IMR-90 (cell line): ENCODE measurements around the gene ZEB2. TPM values are rescaled to one million over a fixed set of nuclear protein-coding genes. Genes with fewer than 3 reads are reported as not detected.

ENCODE experiments used
- ATAC-seq: fragments of 200-7000 bp; cut with Tn5 transposase; 2 replicates; pipeline ENCODE4 v1.9.1; 2020; ENCODE audit warnings: low read depth, mild to moderate bottlenecking, moderate library complexity
- BruUV-seq: library from RNA; stranded (reverse); fragments of 400-500 nt; replicated peaks from 2 replicates; lab custom pipeline; 2021; lab: Mats Ljungman, UMichigan
- CTCF ChIA-PET: fragments of 300-600 bp; formaldehyde crosslinking; extraction: SDS; loops from one replicate; lab custom pipeline; 2021; ENCODE audit warnings: antibody characterized with exemption; lab: Yijun Ruan, JAX
- POLR2A ChIA-PET: fragments of 300-600 bp; sonication (Branson Sonifier 250); formaldehyde crosslinking; loops from one replicate; lab custom pipeline; 2022; ENCODE audit warnings: antibody characterized with exemption; ENCODE audit not compliant: unreplicated experiment; lab: Charles Lee
- DNase-seq: peaks from one replicate; pipeline ENCODE4 v3.0.0; 2013
- H2AFZ ChIP-seq: replicated peaks from 2 replicates; pipeline ENCODE3; 2013; ENCODE audit warnings: low read length, mild to moderate bottlenecking; ENCODE audit not compliant: poor library complexity
- H2AK5ac ChIP-seq: 2 replicates; pipeline ENCODE4 v1.6.1; 2013; ENCODE audit warnings: low read depth, low read length, inconsistent platforms
- H2AK9ac ChIP-seq: replicated peaks from 2 replicates; pipeline ENCODE3; 2013; ENCODE audit warnings: mild to moderate bottlenecking, low read depth, low read length, moderate library complexity; ENCODE audit not compliant: poor library complexity
- H2BK120ac ChIP-seq: 2 replicates; pipeline ENCODE4 v1.6.1; 2013; ENCODE audit warnings: low read depth, low read length, inconsistent platforms
- H2BK15ac ChIP-seq: 3 replicates; pipeline ENCODE4 v1.6.1; 2013; ENCODE audit warnings: low read depth, low read length, inconsistent platforms
- H2BK20ac ChIP-seq: 2 replicates; pipeline ENCODE4 v1.6.1; 2013; ENCODE audit warnings: low read depth, mild to moderate bottlenecking, inconsistent platforms, low read length, moderate library complexity
- H2BK5ac ChIP-seq: 2 replicates; pipeline ENCODE4 v1.6.1; 2013; ENCODE audit warnings: mild to moderate bottlenecking, low read depth, low read length, inconsistent platforms; ENCODE audit not compliant: poor library complexity, severe bottlenecking
- H3K14ac ChIP-seq: replicated peaks from 2 replicates; pipeline ENCODE4 v1.6.1; 2013; ENCODE audit warnings: low read depth, low read length, inconsistent platforms
- H3K18ac ChIP-seq: 2 replicates; pipeline ENCODE4 v1.6.1; 2013; ENCODE audit warnings: low read depth, low read length, control low read depth
- H3K23ac ChIP-seq: 2 replicates; pipeline ENCODE4 v1.6.1; 2013; ENCODE audit warnings: low read depth, low read length, inconsistent platforms
- H3K27ac ChIP-seq: 2 replicates; pipeline ENCODE4 v1.5.1; 2013; ENCODE audit warnings: mild to moderate bottlenecking, control low read depth, low read length; ENCODE audit not compliant: insufficient read depth
- H3K27me3 ChIP-seq: 2 replicates; pipeline ENCODE4 v1.6.1; 2013; ENCODE audit warnings: low read length; ENCODE audit not compliant: control insufficient read depth, insufficient read depth
- H3K36me3 ChIP-seq: 2 replicates; pipeline ENCODE4 v1.6.1; 2013; ENCODE audit warnings: low read length, mixed read lengths; ENCODE audit not compliant: control insufficient read depth, insufficient read depth
- H3K4ac ChIP-seq: 2 replicates; pipeline ENCODE4 v1.6.1; 2013; ENCODE audit warnings: low read depth, low read length, inconsistent platforms
- H3K4me1 ChIP-seq: 2 replicates; pipeline ENCODE4 v1.6.1; 2013; ENCODE audit warnings: low read length, mixed read lengths; ENCODE audit not compliant: control insufficient read depth, insufficient read depth
- H3K4me2 ChIP-seq: 2 replicates; pipeline ENCODE4 v1.6.1; 2013; ENCODE audit warnings: low read depth, mild to moderate bottlenecking, control low read depth, low read length, moderate library complexity
- H3K4me3 ChIP-seq: 2 replicates; pipeline ENCODE4 v1.5.1; 2013; ENCODE audit warnings: low read depth, mild to moderate bottlenecking, control low read depth, low read length, moderate library complexity; ENCODE audit not compliant: insufficient read depth
- H3K56ac ChIP-seq: 2 replicates; pipeline ENCODE4 v1.6.1; 2013; ENCODE audit warnings: low read length, inconsistent platforms; ENCODE audit not compliant: insufficient read depth; ENCODE audit errors: extremely low read depth
- H3K79me1 ChIP-seq, 2 experiments: 2 replicates each; pipeline ENCODE4 v1.6.1; 2013; ENCODE audit warnings: low read length in 2 of 2, inconsistent platforms in 1 of 2, low read depth in 1 of 2
- H3K9ac ChIP-seq: 2 replicates; pipeline ENCODE4 v1.6.1; 2013; ENCODE audit warnings: low read depth, low read length, control low read depth
- H3K9me1 ChIP-seq: 2 replicates; pipeline ENCODE4 v1.6.1; 2013; ENCODE audit warnings: low read length, inconsistent platforms; ENCODE audit not compliant: insufficient read depth
- H3K9me3 ChIP-seq: 2 replicates; pipeline ENCODE4 v1.6.1; 2013; ENCODE audit warnings: low read length; ENCODE audit not compliant: control insufficient read depth, insufficient read depth
- H4K20me1 ChIP-seq: 2 replicates; pipeline ENCODE4 v1.6.1; 2013; ENCODE audit warnings: low read length, inconsistent platforms; ENCODE audit not compliant: insufficient read depth
- H4K5ac ChIP-seq: 2 replicates; pipeline ENCODE4 v1.6.1; 2013; ENCODE audit warnings: mild to moderate bottlenecking, low read depth, low read length, control low read depth
- H4K8ac ChIP-seq, 2 experiments: 2 replicates each; pipeline ENCODE4 v1.6.1; 2013; ENCODE audit warnings: low read depth in 2 of 2, low read length in 2 of 2, control low read depth in 1 of 2, inconsistent platforms in 1 of 2
- H4K91ac ChIP-seq: 2 replicates; pipeline ENCODE4 v1.6.1; 2013; ENCODE audit warnings: low read depth, low read length, inconsistent platforms; ENCODE audit not compliant: insufficient read depth
- ELK1 ChIP-seq: fragments of 150-350 bp; IDR thresholded peaks from 2 replicates; pipeline ENCODE4 v1.6.1; 2016; ENCODE audit warnings: low read depth, mild to moderate bottlenecking, low read length, moderate library complexity, borderline replicate concordance
- RAD21 ChIP-seq: IDR thresholded peaks from 2 replicates; pipeline ENCODE4 v1.6.1; 2012; ENCODE audit warnings: low read length, improper control_type of control experiment
- WGBS, 2 experiments: methylation state at CpG; one replicate each; pipeline versions ENCODE4 v1.1.5 to v1.1.7; 2013; ENCODE audit warnings: missing lambda C conversion rate in 2 of 2; ENCODE audit not compliant: insufficient read length in 1 of 2; ENCODE audit errors: extremely low coverage in 2 of 2; 5-methylcytosine and 5-hydroxymethylcytosine counted together
- dilution Hi-C: fragments of 300-500 bp; cut with HindIII; formaldehyde crosslinking; loops from one replicate; pipeline ENCODE4 v1.14.3; 2018; ENCODE audit warnings: low sequenced_read_pairs; ENCODE audit not compliant: unreplicated experiment
- in situ Hi-C: fragments of 300-500 bp; cut with MboI; formaldehyde crosslinking; loops from 3 replicates; pipeline ENCODE4 v1.14.3; 2019; ENCODE audit warnings: low sequenced_read_pairs, inconsistent platforms, mixed read lengths
- intact Hi-C: fragments of 100-400 bp; cut with micrococcal nuclease; formaldehyde crosslinking; loops from 2 replicates; pipeline ENCODE4 v1.10.0; 2022
- polyA plus RNA-seq, 3 experiments: library from polyadenylated mRNA; depleted of rRNA; stranded (reverse); fragments of >200 nt; gene quantifications; 2 replicates each; pipeline ENCODE4 v1.2.3, GENCODE V29; 2012; ENCODE audit warnings: low replicate concordance in 1 of 3
- total RNA-seq: library from RNA; depleted of rRNA; stranded (reverse); fragments of >200 nt; gene quantifications from 2 replicates; pipeline ENCODE4 v1.2.3, GENCODE V29; 2012

Gene ZEB2
- total and polyA plus RNA-seq, 2 of the 4 experiments (the other 2 are of a cell fraction), result 22.4 to 50.9 TPM

DNA sequence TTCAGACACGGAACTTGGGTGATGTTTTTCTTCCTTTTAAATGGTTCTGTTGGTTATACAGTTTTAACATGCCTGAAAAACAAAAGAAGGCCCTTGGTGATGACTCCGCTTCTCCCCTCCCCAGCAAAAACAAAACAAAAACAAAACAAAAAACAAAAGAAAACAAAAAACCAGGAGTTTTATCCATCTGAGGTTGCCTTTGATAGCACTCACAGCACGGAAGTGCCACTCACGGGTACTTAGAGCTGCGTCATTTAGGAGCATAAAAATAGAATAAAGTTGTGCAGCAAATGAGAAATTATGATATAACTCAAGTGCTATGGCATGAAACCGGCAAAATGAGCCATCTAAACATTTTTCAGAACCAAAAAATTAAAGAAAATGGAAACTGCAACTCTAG lies 57.7 kb downstream of the ZEB2 start:
- Histone ChIP-seq H2BK20ac (no peak overlapping the region), H3K9ac (no peak overlapping the region), H4K5ac (no peak overlapping the region), H3K9me3 (no peaks in the 10 kb centered on the region), H2BK5ac (no peak overlapping the region), H3K9me1 (peaks cover 9% of the 10 kb centered on the region), H4K91ac (no peak overlapping the region), H4K8ac (no peak overlapping the region), H3K4me1 (peaks cover 7% of the 10 kb centered on the region), H3K56ac (no peak overlapping the region), H2BK15ac (no peak overlapping the region), H2AK5ac (no peak overlapping the region), H3K4ac (no peak overlapping the region), H3K36me3 (no peaks in the 10 kb centered on the region; the same call in 1 of the 2 replicates), H2AK9ac (no peak overlapping the region), H3K18ac (no peak overlapping the region), H3K23ac (no peak overlapping the region), H4K20me1 (0 out of 2 replicates have a peak, but pooled peaks cover 13% of the 10 kb centered on the region), H3K4me3 (no peak overlapping the region), H3K4me2 (no peak overlapping the region), H3K27ac (no peak overlapping the region), H2AFZ (no peak overlapping the region), H3K79me1 (peaks cover 23 to 56% of the 10 kb centered on the region in 2 experiments), H2BK120ac (no peak overlapping the region), H3K27me3 (no peaks in the 10 kb centered on the region), H3K14ac (no peak overlapping the region)
- intact Hi-C loops, result no loop called here
- POLR2A ChIA-PET, result no interaction called here
- ATAC-seq (no peak), DNase-seq (no peak)
- dilution Hi-C loops, result no loop called here
- CTCF ChIA-PET, result no interaction called here
- TF ChIP-seq ELK1 (no peak), RAD21 (no peak)
- BruUV-seq, result no TSS peak
- in situ Hi-C loops, result no loop called here
- WGBS, 2 experiments, result no CpG with 5 or more reads among the region's 6 CpGs
